GM19239 (cell line): Measurements from ENCODE around the gene ZNF747.

Experiments used
- DNase-seq: peaks from one replicate; pipeline ENCODE4 v3.0.0; 2011; ENCODE audit warnings: low spot score; ENCODE audit not compliant: insufficient read length
- FAIRE-seq: peaks from 2 replicates; lab custom pipeline; 2011; peaks lifted over from hg19 to GRCh38; lab: Jason Lieb, UNC

Gene ZNF747

GRCh38 chr16:30521873-30522641 lies 12.6 kb downstream of the ZNF747 start:
- FAIRE-seq: no peak
- DNase-seq: no peak

- FAIRE-seq: no peak
- DNase-seq: no peak
These were observed 13.2 kb downstream of the ZNF747 start for GRCh38 chr16:30521476-30521872.

GRCh38 chr16:30519120-30520049 lies 15.3 kb downstream of the ZNF747 start:
- DNase-seq (no peak), FAIRE-seq (no peak)

- DNase-seq (no peak), FAIRE-seq (no peak)
These were observed 16.1 kb downstream of the ZNF747 start for GRCh38 chr16:30518552-30518951.

- FAIRE-seq (no peak), DNase-seq (no peak)
These were observed 19.4 kb downstream of the ZNF747 start for GRCh38 chr16:30515275-30515674.

GRCh38 chr16:30511509-30511908 lies 23.1 kb downstream of the ZNF747 start:
- no peak for DNase-seq
- FAIRE-seq: no peak

DNA sequence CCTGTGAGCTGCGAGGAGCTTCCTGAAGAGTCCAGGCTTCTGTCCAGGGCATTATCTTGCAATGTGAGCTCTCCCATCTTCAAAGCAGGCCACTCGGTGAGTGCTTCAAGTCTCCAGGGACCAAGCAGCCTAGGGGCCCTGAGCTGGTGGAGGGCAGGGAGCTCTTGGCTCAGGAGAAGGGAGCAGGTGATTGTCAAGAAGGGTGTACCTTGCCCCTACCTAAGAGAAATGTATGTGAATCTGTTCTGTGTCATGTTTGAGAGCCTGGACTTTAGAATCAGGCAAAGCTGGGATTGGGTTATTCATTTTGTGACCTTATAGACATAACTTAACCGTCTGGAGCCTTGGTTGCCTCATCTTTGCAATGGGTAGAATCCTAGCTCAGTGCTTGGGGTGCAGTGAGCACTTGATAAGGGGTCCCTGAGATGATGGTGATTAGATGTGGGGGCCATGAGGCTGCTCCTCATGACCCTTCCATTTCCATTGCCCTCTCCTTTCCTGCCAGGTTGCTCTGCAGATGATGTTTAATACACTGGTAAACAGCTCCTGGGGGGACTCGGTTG lies 24.2 kb downstream of the ZNF747 start:
- FAIRE-seq: no peak

DNA sequence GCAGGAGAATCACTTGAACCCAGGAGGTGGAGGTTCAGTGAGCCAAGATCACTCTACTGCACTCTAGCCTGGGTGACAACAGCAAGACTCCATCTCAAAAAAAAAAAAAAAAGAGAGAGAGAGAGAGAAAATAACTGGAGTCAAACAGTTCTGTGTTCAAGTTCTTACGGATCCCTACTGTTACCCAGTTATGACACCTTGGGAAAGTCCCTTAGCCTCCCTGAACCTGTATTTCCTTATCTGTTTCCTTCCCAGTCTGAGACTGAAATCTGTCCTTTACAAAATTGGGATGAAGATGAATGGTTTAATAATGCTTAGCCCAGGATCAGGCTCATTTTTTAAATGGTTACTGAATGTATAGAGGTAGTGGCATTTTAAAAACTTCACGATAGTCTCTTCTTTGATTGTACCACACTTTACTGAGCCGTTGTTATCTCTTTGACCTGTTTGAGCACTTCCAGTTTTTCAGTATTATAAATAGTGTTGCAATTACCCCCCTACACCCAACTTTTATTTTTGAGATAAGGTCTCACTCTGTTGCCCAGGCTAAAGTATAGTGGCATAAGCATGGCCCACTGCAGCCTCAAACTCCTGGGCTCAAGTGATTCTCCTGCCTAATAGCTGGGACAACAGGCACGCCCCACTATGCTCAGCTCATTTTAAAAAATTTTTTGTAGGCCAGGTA lies 25.4 kb downstream of the ZNF747 start:
- FAIRE-seq (no peak), DNase-seq (no peak)

More for the DNA sequence above, 24.2 kb downstream of the ZNF747 start:
- no peak for DNase-seq

DNA sequence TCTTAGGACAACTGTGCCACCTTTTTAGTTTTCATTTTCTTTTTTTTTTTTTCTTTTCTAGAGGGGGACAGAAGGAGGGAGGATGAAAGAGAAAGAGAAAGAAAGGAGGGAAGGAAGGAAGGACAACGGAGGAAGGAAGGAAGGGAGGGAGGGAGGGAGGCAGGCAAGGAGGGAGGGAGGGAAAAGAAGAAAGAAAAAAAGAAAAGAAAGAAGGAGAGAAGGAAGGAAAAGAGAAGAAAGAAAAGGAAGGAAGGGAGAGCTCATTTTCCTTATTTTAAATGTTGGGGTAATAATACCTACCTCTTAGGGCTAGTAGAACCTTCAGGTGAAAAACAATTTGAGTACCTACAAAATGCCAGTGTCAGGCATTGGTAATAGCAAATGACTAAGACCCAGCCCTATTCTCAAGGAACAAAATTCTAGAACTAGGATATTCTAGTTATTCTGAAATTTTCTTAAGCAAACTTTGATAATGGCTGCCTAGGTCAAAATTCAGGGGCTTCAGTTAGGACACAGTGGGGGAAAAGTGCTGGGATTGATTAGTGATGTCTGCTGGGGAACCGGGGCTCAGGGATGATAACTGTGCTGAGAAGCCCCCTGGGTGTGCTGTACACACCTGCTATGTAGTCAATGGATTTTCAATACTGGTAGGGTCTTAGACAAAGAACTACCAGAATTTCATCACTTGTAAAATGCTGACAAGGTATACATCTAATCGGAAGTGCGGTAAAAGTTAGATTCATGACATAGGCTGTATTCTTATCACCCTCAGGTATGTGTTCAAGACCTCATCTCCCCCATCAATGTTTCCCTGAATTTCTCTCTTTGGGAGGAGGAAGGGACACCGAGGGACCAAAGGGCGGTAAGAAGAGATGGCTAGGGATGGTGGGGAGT lies 31.0 kb downstream of the ZNF747 start:
- FAIRE-seq: no peak
- DNase-seq: no peak

- no peak for DNase-seq
- FAIRE-seq: no peak
These were observed 35.4 kb downstream of the ZNF747 start for GRCh38 chr16:30499284-30499683.

DNA sequence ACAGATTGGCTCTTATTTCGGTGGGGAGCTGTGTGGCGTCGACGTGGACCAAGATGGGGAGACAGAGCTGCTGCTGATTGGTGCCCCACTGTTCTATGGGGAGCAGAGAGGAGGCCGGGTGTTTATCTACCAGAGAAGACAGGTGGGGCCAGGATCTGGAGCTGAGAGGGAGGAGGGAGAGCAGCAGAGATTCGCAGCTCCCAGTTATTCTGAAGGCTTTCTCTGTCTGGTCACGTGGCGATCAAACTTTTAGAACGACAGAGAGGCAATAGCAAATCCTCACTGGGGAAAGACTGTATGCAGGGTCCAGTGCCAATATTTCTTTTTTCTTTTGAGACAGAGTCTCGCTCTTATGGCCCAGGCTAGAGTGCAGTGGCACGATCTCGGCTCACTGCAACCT lies 39.9 kb downstream of the ZNF747 start:
- no peak for DNase-seq
- FAIRE-seq: no peak

GRCh38 chr16:30493941-30494488 lies 40.6 kb downstream of the ZNF747 start:
- no peak for FAIRE-seq
- no peak for DNase-seq

GRCh38 chr16:30491744-30492308 lies 42.8 kb downstream of the ZNF747 start:
- no peak for DNase-seq
- FAIRE-seq: no peak

DNA sequence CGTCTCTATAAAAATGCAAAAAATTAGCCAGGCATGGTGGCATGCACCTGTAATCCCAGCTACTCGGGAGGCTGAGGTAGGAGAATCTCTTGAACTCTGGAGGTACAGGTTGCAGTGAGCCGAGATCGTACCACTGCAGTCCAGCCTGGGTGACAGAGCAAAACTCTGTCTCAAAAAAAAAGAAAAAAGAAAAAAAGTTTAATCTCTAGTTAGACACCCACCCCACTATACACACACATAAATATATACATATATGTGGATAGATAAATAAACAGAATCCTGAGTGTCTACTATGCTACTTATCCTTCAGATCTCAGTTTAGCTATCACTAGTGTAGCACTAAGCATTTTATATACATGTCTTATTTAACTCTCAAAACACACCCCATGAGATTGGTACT lies 43.4 kb downstream of the ZNF747 start:
- FAIRE-seq (no peak), DNase-seq (no peak)

- FAIRE-seq (no peak), DNase-seq (no peak)
These were observed 44.4 kb downstream of the ZNF747 start for GRCh38 chr16:30490210-30490609.

DNA sequence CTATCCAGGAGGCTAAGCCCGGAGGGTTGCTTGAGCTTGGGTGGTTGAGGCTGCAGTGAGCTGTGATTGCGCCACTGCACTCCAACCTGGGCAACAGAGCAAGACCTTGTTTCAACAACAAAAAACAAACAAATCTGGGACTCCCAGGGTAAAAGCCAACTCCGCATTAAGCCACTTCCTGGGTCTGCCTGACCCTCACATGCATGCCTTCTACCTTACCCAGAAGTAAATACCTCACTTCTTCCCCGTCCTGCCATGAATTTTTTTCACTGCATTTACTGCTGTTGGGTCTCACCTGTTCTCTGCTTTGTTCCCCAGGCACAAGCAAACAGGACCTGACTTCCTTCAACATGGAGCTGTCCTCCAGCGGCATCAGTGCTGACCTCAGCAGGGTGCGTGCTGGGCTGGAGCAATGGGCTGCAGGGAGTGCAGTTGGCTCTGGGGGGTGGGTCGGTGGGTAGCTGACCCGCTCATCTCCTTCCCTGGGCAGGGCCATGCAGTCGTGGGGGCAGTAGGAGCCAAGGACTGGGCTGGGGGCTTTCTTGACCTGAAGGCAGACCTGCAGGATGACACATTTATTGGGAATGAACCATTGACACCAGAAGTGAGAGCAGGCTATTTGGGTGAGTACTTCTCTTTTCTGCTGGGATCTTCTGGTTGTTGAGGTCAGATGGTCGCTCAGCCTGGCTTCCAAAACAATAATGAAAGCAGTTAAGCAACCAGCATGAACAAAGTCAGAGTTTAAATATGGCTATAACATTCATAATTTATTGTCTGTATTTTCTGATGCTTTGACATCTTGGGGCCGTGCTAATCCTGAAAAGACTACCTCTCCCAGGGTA lies 45.7 kb downstream of the ZNF747 start:
- no peak for FAIRE-seq
- DNase-seq: no peak

DNA sequence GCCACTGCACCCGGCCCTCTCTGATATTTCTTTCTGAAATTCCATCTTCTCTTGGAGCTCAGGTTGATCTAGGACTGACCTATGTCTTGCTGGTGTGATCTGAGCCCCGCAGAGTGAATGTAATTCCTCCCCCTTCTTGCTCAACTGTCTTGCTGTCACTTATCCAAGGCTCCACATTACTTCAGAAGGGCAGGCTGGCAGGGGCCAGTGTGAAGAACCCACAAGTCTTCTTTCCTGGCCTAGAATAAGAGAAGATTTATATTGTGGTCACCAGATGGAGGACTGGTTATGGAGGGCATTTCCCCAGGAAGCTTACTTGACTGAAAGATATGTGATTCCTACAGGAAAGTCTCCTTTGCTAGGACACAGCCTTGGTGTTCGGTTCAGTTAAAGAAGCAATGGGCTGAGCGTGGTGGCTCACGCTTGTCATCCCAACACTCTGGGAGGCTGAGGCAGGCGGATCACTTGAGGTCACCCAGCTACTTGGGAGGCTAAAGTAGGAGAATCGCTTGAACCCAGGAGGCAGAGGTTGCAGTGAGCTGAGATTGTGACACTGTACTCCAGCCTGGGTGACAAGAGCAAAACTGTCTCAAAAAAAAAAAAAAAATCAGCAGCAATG lies 48.7 kb downstream of the ZNF747 start:
- FAIRE-seq (no peak), DNase-seq (no peak)

DNA sequence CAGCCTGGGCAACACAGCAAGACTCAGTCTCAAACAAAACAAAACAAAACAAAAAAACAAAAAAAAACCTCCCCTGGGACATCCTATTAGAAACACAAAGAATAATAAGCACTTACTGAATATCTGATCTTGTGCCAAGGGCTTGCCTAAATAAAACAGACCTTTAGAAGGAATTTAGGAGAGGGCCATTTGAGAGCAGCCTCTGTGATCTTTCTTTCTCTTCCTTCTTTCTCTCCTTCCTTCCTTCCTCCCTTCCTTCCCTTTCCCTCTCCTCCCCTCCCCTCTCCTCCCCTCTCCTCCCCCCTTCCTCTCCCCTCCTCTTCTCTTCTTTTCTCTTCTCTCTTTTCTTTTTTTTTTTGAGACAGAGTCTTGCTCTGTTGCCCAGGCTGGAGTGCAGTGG lies 49.8 kb downstream of the ZNF747 start:
- DNase-seq (no peak), FAIRE-seq (peak; percentile 8)
